Measurements from ENCODE around the gene CITED4. TPM values are rescaled to one million over a fixed set of nuclear protein-coding genes. Genes with fewer than 3 reads are reported as not detected.
A peak's percentile ranks its signal among the peaks of the same experiment; 100 is the strongest.

Gene CITED4
- total RNA-seq, 1 donor from 2014 or later: 30.8 TPM

DNA sequence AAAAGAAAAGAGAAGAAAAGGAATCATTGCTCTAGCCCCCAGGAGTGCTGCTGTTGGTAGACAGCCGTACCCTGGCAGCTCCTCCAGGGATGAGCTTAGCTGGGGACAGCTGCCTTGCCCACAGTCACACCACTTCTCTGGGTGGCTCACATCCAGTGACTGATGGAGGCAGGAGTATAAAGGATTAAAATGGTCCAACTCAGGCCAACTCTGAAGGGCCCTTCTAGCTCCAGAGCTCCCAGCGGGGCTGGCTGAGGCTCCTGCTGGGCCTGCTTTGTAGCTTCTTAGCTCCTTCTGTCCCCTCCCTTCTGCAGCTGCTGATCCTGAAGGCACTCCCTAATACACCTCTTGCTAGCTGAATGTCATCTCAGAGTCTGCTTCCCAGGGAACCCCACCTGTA, 4.4 kb downstream of the CITED4 start:
- Mint-ChIP-seq H3K4me3 (ENCODE audit: low read depth) (no peak overlapping the region), H3K27me3 (peaks cover 34% of the 10 kb centered on the region), H3K9me3 (ENCODE audit: low read depth) (no peaks in the 10 kb centered on the region), H3K4me1 (ENCODE audit: low read depth) (peaks cover 17% of the 10 kb centered on the region), H3K36me3 (ENCODE audit: insufficient read depth) (no peaks in the 10 kb centered on the region), H3K27ac (no peak overlapping the region)
- no peak for DNase-seq (ENCODE audit: low spot score, unreplicated experiment)
- TF ChIP-seq CTCF (IDR thresholded peaks at IDR 0.05; ENCODE audit: unreplicated experiment): no peak

GRCh38 chr1:40856656-40857302, 5.4 kb downstream of the CITED4 start:
- Mint-ChIP-seq H3K4me3 (ENCODE audit: low read depth) (no peak overlapping the region), H3K27me3 (peaks cover 34% of the 10 kb centered on the region), H3K4me1 (ENCODE audit: low read depth) (peaks cover 14% of the 10 kb centered on the region), H3K36me3 (ENCODE audit: insufficient read depth) (no peaks in the 10 kb centered on the region), H3K27ac (no peak overlapping the region), H3K9me3 (ENCODE audit: low read depth) (no peaks in the 10 kb centered on the region)
- no peak for TF ChIP-seq CTCF (IDR thresholded peaks at IDR 0.05; ENCODE audit: unreplicated experiment)
- DNase-seq (ENCODE audit: low spot score, unreplicated experiment): no peak

DNA sequence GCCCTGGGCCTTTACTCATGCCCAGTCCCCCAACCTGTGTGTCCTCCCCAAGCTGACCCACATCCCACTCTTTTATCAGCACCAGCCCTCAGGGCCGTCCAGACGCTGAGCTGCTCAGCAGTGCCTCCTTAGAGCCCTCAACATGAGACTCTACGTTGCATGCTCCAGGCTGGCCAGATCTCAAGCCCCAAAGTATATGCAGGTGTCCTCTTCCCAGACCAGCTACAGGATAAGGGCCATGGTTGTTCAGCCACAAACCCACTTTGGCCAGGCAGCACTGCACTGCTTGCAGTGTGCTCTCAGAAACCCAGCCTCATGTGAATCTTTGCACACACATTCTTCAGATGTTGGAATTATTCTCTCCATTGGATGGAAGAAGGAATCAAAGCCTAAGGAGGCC, 6.0 kb downstream of the CITED4 start:
- DNase-seq (ENCODE audit: low spot score, unreplicated experiment): no peak
- H3K36me3 Mint-ChIP-seq (ENCODE audit: insufficient read depth): no peaks in the 10 kb centered on the region
- peaks cover 14% of the 10 kb centered on the region for H3K4me1 Mint-ChIP-seq (ENCODE audit: low read depth)
- peaks cover 39% of the 10 kb centered on the region for H3K27me3 Mint-ChIP-seq
- TF ChIP-seq CTCF (IDR thresholded peaks at IDR 0.05; ENCODE audit: unreplicated experiment): no peak
- H3K27ac Mint-ChIP-seq: no peak overlapping the region
- H3K4me3 Mint-ChIP-seq (ENCODE audit: low read depth): no peak overlapping the region
- no peaks in the 10 kb centered on the region for H3K9me3 Mint-ChIP-seq (ENCODE audit: low read depth)

- Mint-ChIP-seq H3K36me3 (ENCODE audit: insufficient read depth) (no peaks in the 10 kb centered on the region), H3K4me3 (ENCODE audit: low read depth) (no peak overlapping the region), H3K9me3 (ENCODE audit: low read depth) (no peaks in the 10 kb centered on the region), H3K27me3 (peaks cover 44% of the 10 kb centered on the region), H3K4me1 (ENCODE audit: low read depth) (peaks cover 9% of the 10 kb centered on the region), H3K27ac (no peak overlapping the region)
- no peak for DNase-seq (ENCODE audit: low spot score, unreplicated experiment)
- TF ChIP-seq CTCF (IDR thresholded peaks at IDR 0.05; ENCODE audit: unreplicated experiment): peak; percentile 38
These were observed 6.7 kb downstream of the CITED4 start for GRCh38 chr1:40855513-40855912.

- H3K4me3 Mint-ChIP-seq (ENCODE audit: low read depth): no peak overlapping the region
- no peaks in the 10 kb centered on the region for H3K9me3 Mint-ChIP-seq (ENCODE audit: low read depth)
- no peak overlapping the region for H3K27ac Mint-ChIP-seq
- DNase-seq (ENCODE audit: low spot score, unreplicated experiment): no peak
- H3K4me1 Mint-ChIP-seq (ENCODE audit: low read depth): no peaks in the 10 kb centered on the region
- no peaks in the 10 kb centered on the region for H3K36me3 Mint-ChIP-seq (ENCODE audit: insufficient read depth)
- H3K27me3 Mint-ChIP-seq: peaks cover 29% of the 10 kb centered on the region
- no peak for TF ChIP-seq CTCF (IDR thresholded peaks at IDR 0.05; ENCODE audit: unreplicated experiment)
These were observed 8.3 kb downstream of the CITED4 start for GRCh38 chr1:40853885-40854170.

Data from progenitor cell of endocrine pancreas (in vitro differentiated cells).